AG04449 (cell line): ENCODE results near the gene CALR.
"Not testable (repeated sequence)": the region's sequence is repeated elsewhere in the genome, so short reads cannot be mapped to it uniquely, and the experiment has no call there.

ENCODE experiments used
- CTCF ChIA-PET: fragments of 350-600 bp; formaldehyde crosslinking; extraction: SDS; loops from one replicate; lab custom pipeline; 2021; ENCODE audit warnings: antibody characterized with exemption; lab: Yijun Ruan, JAX
- POLR2A ChIA-PET: fragments of 400-600, 350-600 bp; formaldehyde crosslinking; extraction: SDS; loops from one replicate; lab custom pipeline; 2020; ENCODE audit warnings: antibody characterized with exemption, inconsistent platforms; lab: Yijun Ruan, JAX
- DNase-seq: peaks from one replicate; pipeline ENCODE4 v3.0.0-alpha.2; 2010; ENCODE audit warnings: low read depth, low spot score
- H3K4me3 ChIP-seq: 2 replicates; pipeline ENCODE4 v1.5.1; 2011; ENCODE audit warnings: low read depth, mild to moderate bottlenecking, control low read depth, low read length
- TF ChIP-seq, protein P1 (sequence below): IDR thresholded peaks from one replicate; pipeline ENCODE4 v1.5.1; 2011; ENCODE audit warnings: mild to moderate bottlenecking, moderate library complexity, low read length, control low read depth, inconsistent platforms; ENCODE audit not compliant: insufficient read depth; ENCODE audit errors: missing control alignments

CALR gene

DNA sequence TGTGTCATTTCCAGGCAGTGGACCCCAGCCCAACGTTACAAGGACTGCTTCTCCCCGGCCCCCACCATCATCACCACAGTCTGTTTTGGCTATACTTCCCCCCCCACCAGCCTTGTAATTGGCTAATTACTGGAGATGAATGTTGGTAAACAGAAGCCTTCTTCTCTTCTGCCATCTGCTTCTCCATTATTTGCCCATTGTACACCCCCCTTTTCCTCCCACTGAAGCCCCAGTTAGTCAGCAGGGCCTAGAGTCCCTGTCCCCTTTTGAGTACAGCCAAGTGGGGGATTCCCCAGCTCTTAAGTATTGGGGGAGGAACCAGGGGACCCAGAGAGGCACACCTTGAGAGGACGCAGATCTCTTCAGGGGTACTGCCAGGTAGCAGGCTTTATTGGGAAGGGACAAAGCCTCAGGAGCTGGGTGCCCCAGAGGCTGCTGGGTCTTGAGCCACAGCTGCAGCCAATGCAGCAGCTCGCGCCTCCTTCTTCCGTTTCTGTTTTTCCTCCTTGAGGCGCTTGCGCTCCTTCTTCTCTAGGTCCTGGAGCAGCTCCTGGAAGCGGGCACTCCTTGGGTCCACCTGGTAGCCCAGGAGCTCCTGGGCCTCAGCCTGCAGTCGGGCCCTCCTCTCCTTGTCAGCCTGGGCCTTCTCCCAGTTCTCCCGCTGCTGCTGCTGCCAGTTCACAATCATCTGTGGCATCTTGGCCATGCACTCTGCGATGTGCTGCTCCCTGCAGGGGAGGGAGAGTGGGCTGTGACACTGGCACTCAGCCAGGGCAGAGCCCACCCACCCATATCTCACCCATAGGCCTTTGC is 15.6 kb downstream of the CALR start:
- DNase-seq: no peak
- TF ChIP-seq, protein P1, sequence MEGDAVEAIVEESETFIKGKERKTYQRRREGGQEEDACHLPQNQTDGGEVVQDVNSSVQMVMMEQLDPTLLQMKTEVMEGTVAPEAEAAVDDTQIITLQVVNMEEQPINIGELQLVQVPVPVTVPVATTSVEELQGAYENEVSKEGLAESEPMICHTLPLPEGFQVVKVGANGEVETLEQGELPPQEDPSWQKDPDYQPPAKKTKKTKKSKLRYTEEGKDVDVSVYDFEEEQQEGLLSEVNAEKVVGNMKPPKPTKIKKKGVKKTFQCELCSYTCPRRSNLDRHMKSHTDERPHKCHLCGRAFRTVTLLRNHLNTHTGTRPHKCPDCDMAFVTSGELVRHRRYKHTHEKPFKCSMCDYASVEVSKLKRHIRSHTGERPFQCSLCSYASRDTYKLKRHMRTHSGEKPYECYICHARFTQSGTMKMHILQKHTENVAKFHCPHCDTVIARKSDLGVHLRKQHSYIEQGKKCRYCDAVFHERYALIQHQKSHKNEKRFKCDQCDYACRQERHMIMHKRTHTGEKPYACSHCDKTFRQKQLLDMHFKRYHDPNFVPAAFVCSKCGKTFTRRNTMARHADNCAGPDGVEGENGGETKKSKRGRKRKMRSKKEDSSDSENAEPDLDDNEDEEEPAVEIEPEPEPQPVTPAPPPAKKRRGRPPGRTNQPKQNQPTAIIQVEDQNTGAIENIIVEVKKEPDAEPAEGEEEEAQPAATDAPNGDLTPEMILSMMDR: no peak
- ChIA-PET CTCF (interaction anchor here (1.2 to 5.8 kb wide), 4 partner anchors 10 to 139 kb away, joined by 3 to 84 read pairs (median 4); no protein-coding TSS in a partner anchor), POLR2A (interaction anchor here (0.7 to 2.1 kb wide), 2 partner anchors 11 to 16 kb away, joined by 3 to 6 read pairs; no protein-coding TSS in a partner anchor)
- no peak overlapping the region for H3K4me3 ChIP-seq

DNA sequence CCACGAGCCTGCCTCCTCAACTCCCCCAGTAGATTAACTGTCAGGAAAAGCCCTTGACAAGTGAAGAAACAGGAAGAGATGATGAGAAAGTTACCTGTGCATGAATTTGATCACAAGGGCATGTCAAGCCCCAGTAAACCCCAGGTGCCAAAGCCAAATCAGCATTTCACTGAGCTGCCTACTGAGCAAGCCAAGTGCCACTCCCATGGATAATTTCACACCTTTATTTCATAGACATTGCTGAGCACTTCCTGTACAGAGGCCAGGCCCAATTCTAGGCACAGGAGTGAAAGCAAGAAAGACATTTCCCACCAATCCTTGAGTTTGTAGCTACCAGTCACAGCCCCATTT is 16.2 kb downstream of the CALR start:
- CTCF ChIA-PET: interaction anchor here (1.2 to 5.8 kb wide), 4 partner anchors 9 to 139 kb away, joined by 3 to 84 read pairs (median 4); no protein-coding TSS in a partner anchor
- TF ChIP-seq, protein P1: no peak
- no peak overlapping the region for H3K4me3 ChIP-seq
- DNase-seq: no peak
- POLR2A ChIA-PET: interaction anchor here (2.0 to 2.1 kb wide), 2 partner anchors 8 to 11 kb away, joined by 6 to 9 read pairs; partner anchors contain the start of gene RAD23A

DNA sequence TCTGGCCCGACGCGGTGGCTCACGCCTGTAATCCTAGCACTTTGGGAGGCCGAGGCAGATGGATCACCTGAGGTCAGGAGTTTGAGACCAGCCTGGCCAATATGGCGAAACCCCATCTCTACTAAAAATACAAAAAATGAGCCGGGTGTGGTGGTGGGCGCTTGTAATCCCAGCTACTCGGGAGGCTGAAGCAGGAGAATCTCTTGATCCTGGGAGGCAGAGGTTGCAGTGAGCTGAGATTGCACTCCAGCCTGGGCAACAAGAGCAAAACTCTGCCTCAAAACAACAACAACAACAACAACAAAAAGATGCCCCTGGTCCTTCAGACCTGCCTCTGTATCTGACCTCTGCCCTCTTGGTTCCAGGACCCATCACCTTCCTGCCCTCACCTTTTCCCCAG is 17.2 kb downstream of the CALR start:
- not testable (repeated sequence) for DNase-seq
- H3K4me3 ChIP-seq: peak overlapping the region; percentile 98
- ChIA-PET CTCF (interaction anchor here (1.2 to 5.8 kb wide), 4 partner anchors 8 to 138 kb away, joined by 3 to 84 read pairs (median 4); no protein-coding TSS in a partner anchor), POLR2A (interaction anchor here (2.0 kb wide), 1 partner anchor 9 kb away, joined by 9 read pairs; the partner anchor contains the start of gene RAD23A)

DNA sequence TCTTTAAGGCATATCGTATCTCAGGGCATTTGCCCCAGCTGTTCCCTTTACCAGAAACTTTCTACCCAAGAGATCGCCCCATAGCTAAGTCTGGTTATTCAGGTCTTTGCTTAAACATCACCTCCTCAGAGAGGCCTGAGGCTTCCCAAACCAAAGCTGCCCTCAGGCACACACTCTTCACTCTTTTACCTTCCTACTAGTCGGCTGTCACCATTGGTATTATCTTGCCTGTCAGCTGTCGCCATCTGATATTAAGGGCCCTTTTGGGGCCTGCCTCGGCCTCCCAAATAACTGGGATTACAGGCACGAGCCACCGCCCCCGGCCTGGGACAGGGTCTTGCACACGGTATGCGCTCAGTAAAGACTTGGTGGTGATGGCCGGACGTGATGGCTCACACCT is 17.6 kb downstream of the CALR start:
- ChIA-PET POLR2A (interaction anchor here (2.0 kb wide), 1 partner anchor 10 kb away, joined by 9 read pairs; the partner anchor contains the start of gene RAD23A), CTCF (interaction anchor here (1.2 to 5.8 kb wide), 2 partner anchors 10 to 105 kb away, joined by 3 to 84 read pairs; no protein-coding TSS in a partner anchor)
- peak overlapping the region; percentile 98 for H3K4me3 ChIP-seq
- no peak for DNase-seq
- TF ChIP-seq, protein P1: no peak

DNA sequence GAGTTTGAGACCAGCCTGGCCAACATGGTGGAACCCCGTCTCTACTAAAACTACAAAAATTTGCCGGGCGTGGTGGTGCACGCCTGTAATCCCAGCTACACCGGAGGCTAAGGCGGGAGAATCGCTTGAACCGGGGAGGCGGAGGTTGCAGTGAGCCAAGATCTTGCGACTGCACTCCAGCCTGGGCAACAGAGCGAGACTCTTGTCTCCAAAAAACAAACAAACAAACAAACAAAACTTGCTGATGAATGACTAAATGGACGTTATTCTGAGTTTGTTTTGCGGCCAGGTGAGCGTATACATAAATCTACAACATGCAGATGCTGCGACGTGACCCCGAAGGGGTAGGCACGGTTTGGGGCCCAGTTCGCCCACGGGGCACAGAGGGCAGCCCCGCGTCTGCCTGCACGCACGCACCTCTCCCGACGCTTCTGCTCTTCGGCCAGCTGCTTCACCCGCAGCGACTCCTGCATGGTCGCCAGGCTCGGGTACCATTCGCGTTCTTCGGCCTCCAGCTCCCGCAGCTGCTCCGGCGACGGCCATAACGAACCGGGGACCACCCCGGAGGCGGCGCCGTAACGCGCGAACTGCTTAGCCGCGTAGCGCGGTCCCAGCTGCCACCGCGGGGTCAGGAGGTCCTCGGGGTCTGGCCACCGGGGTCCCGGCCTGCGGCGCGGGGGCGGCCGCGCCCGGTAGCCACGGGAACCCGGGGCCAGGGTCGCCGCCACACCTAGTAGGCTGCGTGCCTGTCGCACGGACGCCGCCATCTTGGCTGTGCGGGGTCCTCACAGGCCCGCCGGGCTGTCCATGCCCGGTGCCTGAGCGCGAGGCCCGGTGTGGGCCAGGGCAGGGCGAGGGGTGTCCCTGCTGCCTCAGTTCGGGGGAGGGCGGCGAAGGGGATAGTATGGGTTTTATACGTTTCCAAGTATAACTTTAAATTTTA is 18.3 kb downstream of the CALR start, which contains the start of gene GADD45GIP1:
Gene GADD45GIP1, minus strand, starts transcription at position 778 of the 943 bp plus-strand sequence. Its CDS starts 11 bp downstream, at position 767.
- peak within 1 kb of the TSS; percentile 98 for H3K4me3 ChIP-seq
- TF ChIP-seq, protein P1: no peak
- ChIA-PET POLR2A (interaction anchor here (2.0 kb wide), 1 partner anchor 10 kb away, joined by 9 read pairs; the partner anchor contains the start of gene RAD23A), CTCF (interaction anchor here (1.2 to 5.8 kb wide), 2 partner anchors 9 to 105 kb away, joined by 3 to 84 read pairs; no protein-coding TSS in a partner anchor)
- DNase-seq: no peak

DNA sequence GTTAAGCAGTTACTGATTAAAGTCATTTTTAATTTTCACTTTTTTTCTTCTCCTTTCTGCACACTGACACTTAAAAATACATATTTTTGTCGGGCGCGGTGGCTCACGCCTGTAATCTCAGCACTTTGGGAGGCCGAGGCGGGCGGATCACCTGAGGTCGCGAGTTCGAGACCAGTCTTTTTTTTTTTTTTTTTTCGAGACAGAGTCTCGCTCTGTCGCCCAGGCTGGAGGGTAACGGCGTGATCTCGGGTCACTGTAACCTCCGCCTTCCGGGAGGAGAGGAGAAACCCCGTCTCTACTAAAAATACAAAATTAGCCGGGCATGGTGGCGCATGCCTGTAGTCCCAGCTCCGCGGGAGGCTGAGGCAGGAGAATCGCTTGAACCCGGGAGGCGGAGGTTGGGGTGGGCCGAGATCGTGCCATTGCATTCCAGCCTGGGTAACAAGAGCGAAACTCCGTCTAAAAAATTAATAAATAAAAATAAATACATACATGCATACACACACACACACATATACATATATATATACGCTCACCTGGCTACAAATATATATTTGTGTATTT is 19.1 kb downstream of the CALR start:
- CTCF ChIA-PET: interaction anchor here (5.8 kb wide), 1 partner anchor 8 kb away, joined by 84 read pairs; no protein-coding TSS in a partner anchor
- POLR2A ChIA-PET, DNase-seq: not testable (repeated sequence)
- H3K4me3 ChIP-seq: peak overlapping the region; percentile 98
